NCI-H345 (cell line): ENCODE measurements around the gene ZNF248.
"Not testable (repeated sequence)": the region's sequence is repeated elsewhere in the genome, so short reads cannot be mapped to it uniquely, and the experiment has no call there.

Source experiments
- DNase-seq: peaks from one replicate; lab custom pipeline; 2025; lab: John Stamatoyannopoulos, UW

ZNF248 gene

DNA sequence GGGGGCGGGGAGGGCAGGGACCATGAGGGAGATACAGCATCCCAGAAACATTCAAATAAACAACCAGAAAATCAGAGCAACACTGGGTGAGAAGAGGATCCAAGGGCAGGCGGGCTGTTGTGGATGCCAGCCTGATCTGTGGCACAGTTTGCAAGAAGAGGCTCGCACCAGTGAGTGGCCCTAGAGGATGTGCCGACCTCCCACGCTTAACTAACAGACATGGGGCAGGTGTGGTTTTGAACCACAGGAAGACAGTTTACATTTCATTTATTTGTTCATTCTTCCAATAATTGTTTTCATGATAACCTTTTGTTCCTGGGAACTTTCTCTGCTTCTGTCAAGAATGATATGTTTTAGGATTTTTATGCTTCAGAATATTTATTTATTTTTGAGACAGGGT, 115.6 kb downstream of the ZNF248 start:
- no peak for DNase-seq

DNA sequence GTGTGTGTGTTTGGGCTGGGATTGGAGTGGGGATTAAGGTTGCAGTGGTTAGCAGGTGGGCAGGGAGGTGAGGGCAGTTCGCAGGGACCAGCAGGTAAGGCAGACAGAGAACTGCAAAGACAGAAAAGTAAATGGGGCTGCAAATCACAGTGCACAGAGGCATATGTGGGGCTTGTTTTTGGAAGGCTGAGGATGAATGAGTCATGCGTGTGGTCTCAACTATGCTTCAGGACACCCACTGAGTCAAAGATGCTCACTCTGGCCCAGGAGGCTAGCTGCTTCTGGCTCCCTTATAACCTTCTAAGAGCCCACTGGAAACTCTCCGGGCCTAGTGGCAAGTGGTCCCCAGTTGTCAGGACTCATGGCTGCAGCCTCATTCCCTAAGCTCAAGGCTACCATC, 118.2 kb downstream of the ZNF248 start:
- DNase-seq, result no peak

DNA sequence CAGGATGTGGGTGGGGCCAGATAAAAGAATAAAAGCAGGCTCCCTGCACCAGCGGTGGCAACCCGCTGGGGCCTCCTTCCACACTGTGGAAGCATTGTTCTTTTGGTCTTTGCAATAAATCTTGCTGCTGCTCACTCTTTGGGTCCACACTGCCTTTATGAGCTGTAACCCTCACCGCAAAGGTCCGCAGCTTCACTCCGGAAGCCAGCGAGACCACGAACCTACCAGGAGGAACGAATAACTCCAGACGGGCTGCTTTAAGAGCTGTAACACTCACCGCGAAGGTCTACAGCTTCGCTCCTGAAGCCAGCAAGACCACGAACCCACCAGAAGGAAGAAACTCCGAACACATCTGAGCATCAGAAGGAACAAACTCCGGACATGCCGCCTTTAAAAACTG, 119.2 kb downstream of the ZNF248 start:
- DNase-seq, result not testable (repeated sequence)

DNA sequence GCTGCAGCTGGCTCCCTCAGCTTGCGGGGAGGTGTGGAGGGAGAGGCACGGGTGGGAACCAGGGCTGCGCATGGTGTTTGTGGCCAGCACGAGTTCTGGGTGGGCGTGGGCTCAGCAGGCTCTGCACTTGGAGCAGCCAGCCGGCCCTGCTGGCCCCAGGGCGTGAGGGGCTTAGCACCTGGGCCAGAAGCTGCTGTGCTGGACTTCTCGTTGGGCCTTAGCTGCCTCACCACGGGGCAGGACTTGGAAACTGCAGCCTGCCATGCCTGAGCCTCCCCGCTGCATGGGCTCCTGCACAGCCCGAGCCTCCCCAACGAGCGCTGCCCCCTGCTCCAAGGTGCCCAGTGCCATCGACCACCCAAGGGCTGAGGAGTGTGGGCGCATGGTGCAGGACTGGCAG, 120.1 kb downstream of the ZNF248 start:
- DNase-seq, result no peak

DNA sequence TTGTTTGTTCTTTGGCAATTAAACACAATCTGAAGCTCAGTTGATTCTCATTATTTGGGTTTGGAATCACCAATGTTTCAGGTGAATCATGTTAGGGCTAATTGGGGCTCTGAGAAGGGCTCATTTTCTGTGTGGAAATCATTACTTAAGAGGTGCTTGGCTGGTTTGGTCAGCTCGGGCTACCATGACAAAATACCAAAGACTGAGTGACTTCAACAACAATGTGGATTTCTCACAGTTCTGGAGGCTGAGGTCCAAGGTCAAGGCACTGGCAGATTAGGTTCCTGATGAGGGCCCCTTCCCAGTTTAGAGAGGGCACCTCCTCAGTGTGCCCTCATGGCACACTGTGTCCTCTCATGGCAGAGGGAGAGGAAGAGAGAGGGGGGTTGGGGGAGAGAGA, 121.3 kb downstream of the ZNF248 start:
- DNase-seq, result no peak

DNA sequence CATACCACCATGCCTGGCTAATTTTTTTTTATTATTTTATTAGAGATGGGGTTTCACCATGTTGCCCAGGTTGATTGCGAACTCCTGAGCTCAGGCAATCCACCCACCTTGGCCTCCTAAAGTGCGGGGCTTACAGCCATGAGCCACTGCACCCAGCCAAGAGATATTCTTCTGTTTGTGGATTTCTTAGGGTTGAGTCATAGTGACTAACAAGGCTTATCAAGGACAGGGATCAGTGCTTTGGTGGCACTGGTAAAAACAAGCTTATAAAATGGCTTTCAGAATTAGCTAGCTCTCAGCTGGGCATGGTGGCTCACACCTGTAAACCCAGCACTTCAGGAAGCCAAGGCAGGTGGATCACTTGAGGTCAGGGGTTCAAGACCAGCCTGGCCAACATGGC, 122.4 kb downstream of the ZNF248 start:
- DNase-seq, result no peak
